Upper lobe of left lung (tissue), 6 donors: ENCODE results near the gene SLC25A6. TPM values are rescaled to one million over a fixed set of nuclear protein-coding genes. Genes with fewer than 3 reads are reported as not detected.
"Not testable (repeated sequence)": the region's sequence is repeated elsewhere in the genome, so short reads cannot be mapped to it uniquely, and the experiment has no call there.

ENCODE experiments used
- ATAC-seq, 2 donors: fragments of 200-7000 bp; cut with Tn5 transposase; one replicate each; pipeline ENCODE4 v1.9.1; 2022; ENCODE audit warnings: mild to moderate bottlenecking in 2 of 2, moderate library complexity in 2 of 2; ENCODE audit not compliant: low FRiP score in 2 of 2
- DNase-seq, 2 donors: peaks; one replicate each; pipeline ENCODE4 v3.0.0-alpha.2; 2019 to 2020
- H3K27ac ChIP-seq, 4 donors: fragments of 200-600 bp; sonication (generic); one replicate each; pipeline ENCODE4 v1.5.1; 2016 to 2019
- H3K27me3 ChIP-seq, 4 donors: fragments of 200-600 bp; sonication (generic); one replicate each; pipeline ENCODE4 v1.5.1; 2017 to 2019
- H3K36me3 ChIP-seq, 4 donors: fragments of 200-600 bp; sonication (generic); one replicate each; pipeline ENCODE4 v1.5.1; 2016 to 2019
- H3K4me1 ChIP-seq, 4 donors: fragments of 200-600 bp; sonication (generic); one replicate each; pipeline ENCODE4 v1.5.1; 2018 to 2019
- H3K4me3 ChIP-seq, 4 donors: fragments of 200-600 bp; sonication (generic); one replicate each; pipeline ENCODE4 v1.5.1; 2017 to 2019; ENCODE audit warnings: mild to moderate bottlenecking in 2 of 4, moderate library complexity in 1 of 4
- H3K9me3 ChIP-seq, 4 donors: fragments of 200-600 bp; sonication (generic); one replicate each; pipeline ENCODE4 v1.5.1; 2018 to 2019
- CTCF ChIP-seq, 6 experiments: fragments of 450-650 bp in 4 of 6; fragments of 200-600 bp in 2 of 6; sonication (generic) in 2 of 6; IDR thresholded peaks; one replicate each; pipeline ENCODE4 v1.5.1; 2016 to 2019; ENCODE audit warnings: antibody characterized with exemption in 6 of 6
- EP300 ChIP-seq, 4 donors: sonication (generic); formaldehyde crosslinking; IDR thresholded peaks; one replicate each; pipeline ENCODE4 v1.5.1; 2017; ENCODE audit warnings: antibody characterized with exemption in 4 of 4, control low read depth in 2 of 4
- POLR2A ChIP-seq, 4 donors: fragments of 450-650 bp; IDR thresholded peaks; one replicate each; pipeline ENCODE4 v1.5.1; 2016 to 2017; ENCODE audit warnings: antibody characterized with exemption in 4 of 4, mild to moderate bottlenecking in 2 of 4
- POLR2AphosphoS5 ChIP-seq, 2 donors: sonication (generic); formaldehyde crosslinking; IDR thresholded peaks; one replicate each; pipeline ENCODE4 v1.5.1; 2017; ENCODE audit warnings: antibody characterized with exemption in 2 of 2
- WGBS, 2 donors: methylation state at CpG; one replicate each; pipeline ENCODE4 v1.1.5; 2017 to 2018; 5-methylcytosine and 5-hydroxymethylcytosine counted together
- total RNA-seq, 6 donors: library from RNA; depleted of rRNA in 4 of 6; stranded (reverse); fragments of >200 nt in 4 of 6; gene quantifications; one replicate each; pipeline versions ENCODE4 v1.1.0 to v1.2.1, GENCODE V29; 2016 to 2021
- donor health status: DM: no; HTN: no; CAD: no; lungs with moderate emphysema.
- donor health status: DM: no; HTN: yes; CAD: no; lungs with severe emphysema.

Gene SLC25A6
- total RNA-seq, 6 donors from 2014 or later, result 158 to 460 (median 285) TPM

- no peaks in the 10 kb centered on the region for H3K27me3 ChIP-seq
- peaks cover 0 to 55% (median 31%) of the 10 kb centered on the region in 4 donors for H3K36me3 ChIP-seq
- no peaks in the 10 kb centered on the region for H3K4me1 ChIP-seq
- WGBS, 2 donors, result 93 to 95% methylated on average over 18 to 19 of the region's 19 CpGs
- H3K27ac ChIP-seq, result no peak overlapping the region
- H3K4me3 ChIP-seq, result no peak overlapping the region
- ATAC-seq, result peak in 1 of 2 donors; percentile 18
- DNase-seq, result no peak
- no peaks in the 10 kb centered on the region for H3K9me3 ChIP-seq
- TF ChIP-seq POLR2A (IDR thresholded peaks at IDR 0.05), result no peak
- no peak for TF ChIP-seq EP300 (IDR thresholded peaks at IDR 0.05)
- no peak for TF ChIP-seq POLR2AphosphoS5 (IDR thresholded peaks at IDR 0.05)
- TF ChIP-seq CTCF (IDR thresholded peaks at IDR 0.05), result no peak
Measured at GRCh38 chrX:1433646-1434357, 41.9 kb upstream of the SLC25A6 start.

- Histone ChIP-seq H3K4me1 (no peaks in the 10 kb centered on the region), H3K36me3 (peaks cover 2 to 42% (median 26%) of the 10 kb centered on the region in 4 donors), H3K4me3 (no peak overlapping the region), H3K9me3 (no peaks in the 10 kb centered on the region), H3K27ac (no peak overlapping the region), H3K27me3 (no peaks in the 10 kb centered on the region)
- WGBS, 2 donors, result 94 to 99% methylated on average over 10 of the region's 10 CpGs
- DNase-seq, result no peak
- TF ChIP-seq EP300 (IDR thresholded peaks at IDR 0.05) (no peak), CTCF (IDR thresholded peaks at IDR 0.05) (no peak), POLR2AphosphoS5 (IDR thresholded peaks at IDR 0.05) (no peak), POLR2A (IDR thresholded peaks at IDR 0.05) (no peak)
- no peak for ATAC-seq
Measured at GRCh38 chrX:1430451-1430850, 38.5 kb upstream of the SLC25A6 start.

GRCh38 chrX:1427756-1428155 lies 35.8 kb upstream of the SLC25A6 start:
- no peak overlapping the region for H3K4me3 ChIP-seq
- no peaks in the 10 kb centered on the region for H3K4me1 ChIP-seq
- WGBS, 2 donors, result 93 to 95% methylated on average over 32 of the region's 32 CpGs
- no peaks in the 10 kb centered on the region for H3K27me3 ChIP-seq
- H3K36me3 ChIP-seq, result peaks cover 4 to 38% (median 20%) of the 10 kb centered on the region in 4 donors
- TF ChIP-seq CTCF (IDR thresholded peaks at IDR 0.05) (no peak), POLR2AphosphoS5 (IDR thresholded peaks at IDR 0.05) (no peak), POLR2A (IDR thresholded peaks at IDR 0.05) (no peak), EP300 (IDR thresholded peaks at IDR 0.05) (no peak)
- peaks cover 0 to 2% (median under 1%) of the 10 kb centered on the region in 4 donors for H3K9me3 ChIP-seq
- peak in 1 of 2 donors; percentile 82 for DNase-seq
- ATAC-seq, result peak in 1 of 2 donors; percentile 34
- no peak overlapping the region for H3K27ac ChIP-seq

- 87 to 90% methylated on average over 13 to 16 of the region's 16 CpGs for WGBS, 2 donors
- H3K9me3 ChIP-seq, result peaks cover 0 to 12% (median 8%) of the 10 kb centered on the region in 4 donors
- H3K27me3 ChIP-seq, H3K4me1 ChIP-seq, H3K27ac ChIP-seq, ATAC-seq, H3K4me3 ChIP-seq, DNase-seq: not testable (repeated sequence)
- H3K36me3 ChIP-seq, result peaks cover 4 to 45% (median 21%) of the 10 kb centered on the region in 4 donors
Measured at GRCh38 chrX:1426321-1426720, 34.4 kb upstream of the SLC25A6 start.

GRCh38 chrX:1425381-1425780 lies 33.5 kb upstream of the SLC25A6 start:
- H3K27ac ChIP-seq, result no peak overlapping the region
- 79 to 80% methylated on average over 10 of the region's 10 CpGs for WGBS, 2 donors
- no peak for ATAC-seq
- no peaks in the 10 kb centered on the region for H3K27me3 ChIP-seq
- H3K4me3 ChIP-seq, result no peak overlapping the region
- H3K4me1 ChIP-seq, result no peaks in the 10 kb centered on the region
- no peak for DNase-seq
- peaks cover 4 to 49% (median 24%) of the 10 kb centered on the region in 4 donors for H3K36me3 ChIP-seq
- peaks cover 0 to 12% (median 8%) of the 10 kb centered on the region in 4 donors for H3K9me3 ChIP-seq
- TF ChIP-seq POLR2AphosphoS5 (IDR thresholded peaks at IDR 0.05) (no peak), POLR2A (IDR thresholded peaks at IDR 0.05) (no peak), EP300 (IDR thresholded peaks at IDR 0.05) (no peak), CTCF (IDR thresholded peaks at IDR 0.05) (no peak)
